Left lung (tissue), 10 donors: Measurements from ENCODE around the gene DENND1A. TPM values are rescaled to one million over a fixed set of nuclear protein-coding genes. Genes with fewer than 3 reads are reported as not detected.
A peak's percentile ranks its signal among the peaks of the same experiment; 100 is the strongest.

Source experiments
- ATAC-seq: fragments of 200-7000 bp; cut with Tn5 transposase; one replicate; pipeline ENCODE4 v1.9.1; 2020; ENCODE audit warnings: moderate library complexity
- DNase-seq, 4 donors: peaks; one replicate each; pipeline ENCODE4 v3.0.0-alpha.2; 2013 to 2020
- H3K27ac ChIP-seq, 2 donors: fragments of 200-600 bp; sonication (generic) in 1 of 2; one replicate each; pipeline versions ENCODE4 v1.5.0 to v1.8.0; 2020 to 2021
- H3K27me3 ChIP-seq, 2 donors: fragments of 200-600 bp; sonication (generic) in 1 of 2; one replicate each; pipeline versions ENCODE4 v1.5.0 to v1.8.0; 2020 to 2021
- H3K36me3 ChIP-seq, 2 donors: fragments of 200-600 bp; sonication (generic) in 1 of 2; one replicate each; pipeline versions ENCODE4 v1.5.0 to v1.8.0; 2020 to 2021
- H3K4me1 ChIP-seq, 2 donors: fragments of 200-600 bp; one replicate each; pipeline ENCODE4 v1.8.0; 2021
- H3K4me3 ChIP-seq, 2 donors: fragments of 200-600 bp; sonication (generic) in 1 of 2; one replicate each; pipeline versions ENCODE4 v1.5.0 to v1.8.0; 2020 to 2021; ENCODE audit warnings: mild to moderate bottlenecking in 1 of 2
- H3K9me3 ChIP-seq, 2 donors: fragments of 200-600 bp; sonication (generic) in 1 of 2; one replicate each; pipeline versions ENCODE4 v1.5.0 to v1.8.0; 2020 to 2021
- intact Hi-C, 2 donors: fragments of 100-400 bp; cut with DNase I; formaldehyde crosslinking; loops; one replicate each; pipeline versions ENCODE4 v1.11.2 to v1.14.2; 2022
- polyA plus RNA-seq, 6 donors: library from polyadenylated mRNA; unstranded; fragments of 120-200 nt; gene quantifications; one replicate each; pipeline ENCODE4 v1.2.1, GENCODE V29; 2013; ENCODE audit not compliant: insufficient read length in 6 of 6
- total RNA-seq, 2 donors: library from RNA; stranded (reverse); fragmentation: NEBNext Ultra II Directional; extraction: Animal tissue kit (Norgen Biotek cat#: 25700); gene quantifications; one replicate each; pipeline ENCODE4 v1.2.1, GENCODE V29; 2021
- TF ChIP-seq, protein P1 (sequence below), 2 donors: fragments of 200-600 bp; sonication (generic) in 1 of 2; IDR thresholded peaks; one replicate each; pipeline versions ENCODE4 v1.5.0 to v1.8.0; 2021; ENCODE audit warnings: antibody characterized with exemption in 2 of 2
- donor health status: DM: no; HTN: yes; CAD: no.
- donor health status: DM: no; HTN: no; CAD: no.

The DENND1A gene
- total and polyA plus RNA-seq, 8 donors: 8.3 to 23.2 (median 9.7) TPM

DNA sequence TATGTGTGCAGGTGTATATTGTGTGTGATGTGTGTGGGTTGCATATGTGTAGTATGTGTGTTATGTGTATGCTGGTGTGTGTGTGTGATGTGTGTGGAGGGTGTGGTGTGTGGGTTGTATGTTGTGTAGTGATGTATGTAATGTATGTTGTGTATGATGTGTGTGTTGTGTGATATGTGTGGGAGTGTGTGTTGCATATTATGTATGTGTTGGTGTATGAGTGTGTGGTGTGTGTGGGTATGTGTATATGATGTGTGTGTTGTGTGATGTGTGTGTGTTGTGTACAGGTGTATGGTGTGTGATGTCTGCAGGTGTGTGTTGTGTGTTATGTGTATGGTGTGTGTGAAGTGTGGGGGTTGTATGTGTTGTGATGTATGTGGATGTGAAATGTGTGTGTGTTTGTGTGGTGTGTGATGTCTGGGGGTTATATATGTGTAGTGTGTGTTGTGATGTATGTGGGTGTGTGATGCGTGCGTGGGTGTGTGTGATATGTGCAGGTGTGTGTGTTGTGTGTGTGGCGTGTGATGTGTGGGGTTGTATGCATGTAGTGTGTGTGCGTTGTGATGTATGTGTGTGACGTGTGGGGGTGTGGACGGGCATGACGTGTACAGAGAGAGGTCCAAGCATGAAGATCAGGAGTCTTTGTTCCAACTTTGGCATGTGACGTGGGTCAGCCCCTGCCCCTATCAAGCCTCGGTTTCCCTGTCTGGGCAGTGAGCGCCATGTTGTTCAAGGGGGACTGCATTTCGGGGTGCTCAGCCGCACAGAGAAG, 582.5 kb downstream of the DENND1A start:
- H3K4me1 ChIP-seq: no peaks in the 10 kb centered on the region
- ATAC-seq: no peak
- H3K36me3 ChIP-seq: no peaks in the 10 kb centered on the region
- H3K9me3 ChIP-seq: no peaks in the 10 kb centered on the region
- TF ChIP-seq, protein P1, sequence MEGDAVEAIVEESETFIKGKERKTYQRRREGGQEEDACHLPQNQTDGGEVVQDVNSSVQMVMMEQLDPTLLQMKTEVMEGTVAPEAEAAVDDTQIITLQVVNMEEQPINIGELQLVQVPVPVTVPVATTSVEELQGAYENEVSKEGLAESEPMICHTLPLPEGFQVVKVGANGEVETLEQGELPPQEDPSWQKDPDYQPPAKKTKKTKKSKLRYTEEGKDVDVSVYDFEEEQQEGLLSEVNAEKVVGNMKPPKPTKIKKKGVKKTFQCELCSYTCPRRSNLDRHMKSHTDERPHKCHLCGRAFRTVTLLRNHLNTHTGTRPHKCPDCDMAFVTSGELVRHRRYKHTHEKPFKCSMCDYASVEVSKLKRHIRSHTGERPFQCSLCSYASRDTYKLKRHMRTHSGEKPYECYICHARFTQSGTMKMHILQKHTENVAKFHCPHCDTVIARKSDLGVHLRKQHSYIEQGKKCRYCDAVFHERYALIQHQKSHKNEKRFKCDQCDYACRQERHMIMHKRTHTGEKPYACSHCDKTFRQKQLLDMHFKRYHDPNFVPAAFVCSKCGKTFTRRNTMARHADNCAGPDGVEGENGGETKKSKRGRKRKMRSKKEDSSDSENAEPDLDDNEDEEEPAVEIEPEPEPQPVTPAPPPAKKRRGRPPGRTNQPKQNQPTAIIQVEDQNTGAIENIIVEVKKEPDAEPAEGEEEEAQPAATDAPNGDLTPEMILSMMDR (IDR thresholded peaks at IDR 0.05): no peak
- H3K27ac ChIP-seq: no peak overlapping the region
- H3K27me3 ChIP-seq: peaks cover 0 to 24% of the 10 kb centered on the region in 2 donors
- no peak overlapping the region for H3K4me3 ChIP-seq
- intact Hi-C loops: no loop called here
- peak in 1 of 4 donors; percentile 28 for DNase-seq

DNA sequence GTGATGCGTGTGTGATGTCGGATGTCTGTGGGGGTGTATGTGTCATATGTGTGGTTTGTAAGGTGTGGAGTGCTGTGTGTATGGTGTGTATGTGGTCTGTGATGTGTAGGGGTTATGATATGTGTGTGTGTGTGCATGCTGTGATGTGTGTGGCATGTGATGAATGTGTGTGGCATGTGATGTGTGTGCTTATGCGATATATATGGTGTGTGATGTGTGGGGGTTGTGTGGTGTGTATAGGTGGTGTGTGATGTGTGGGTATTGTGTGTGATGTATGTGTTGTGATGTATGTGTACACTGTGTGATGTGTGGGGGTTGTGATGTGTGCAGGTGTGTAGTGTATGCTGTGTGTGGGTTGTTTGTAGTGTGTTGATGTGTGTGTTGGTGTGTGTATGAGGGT, 583.1 kb downstream of the DENND1A start:
- Histone ChIP-seq H3K4me3 (no peak overlapping the region), H3K27ac (no peak overlapping the region), H3K9me3 (no peaks in the 10 kb centered on the region), H3K36me3 (no peaks in the 10 kb centered on the region), H3K4me1 (no peaks in the 10 kb centered on the region), H3K27me3 (peaks cover 0 to 24% of the 10 kb centered on the region in 2 donors)
- intact Hi-C loops: no loop called here
- TF ChIP-seq, protein P1 (IDR thresholded peaks at IDR 0.05): no peak
- DNase-seq (no peak), ATAC-seq (no peak)

DNA sequence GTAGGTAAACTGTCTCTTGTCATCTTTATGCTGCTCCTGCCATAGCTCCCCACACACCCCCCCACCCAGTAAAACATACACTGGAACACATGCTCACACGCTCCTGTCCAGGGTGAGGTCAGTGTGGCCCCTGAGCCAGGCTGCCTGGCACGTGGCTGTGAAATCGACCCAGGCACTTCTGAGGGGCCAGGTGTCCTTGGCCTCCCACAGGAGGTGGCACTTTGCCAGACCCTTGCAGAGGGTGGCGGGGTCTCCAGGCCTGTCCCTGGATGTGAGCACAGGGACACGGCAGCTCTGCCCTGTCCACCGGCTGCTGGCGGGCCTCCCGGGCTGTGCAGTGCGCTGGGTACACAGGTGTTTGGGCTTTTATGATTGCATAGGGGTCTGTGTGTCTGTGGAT, 583.9 kb downstream of the DENND1A start:
- Histone ChIP-seq H3K9me3 (no peaks in the 10 kb centered on the region), H3K4me1 (no peaks in the 10 kb centered on the region), H3K27ac (no peak overlapping the region), H3K27me3 (peaks cover 0 to 16% of the 10 kb centered on the region in 2 donors), H3K36me3 (no peaks in the 10 kb centered on the region), H3K4me3 (no peak overlapping the region)
- TF ChIP-seq, protein P1 (IDR thresholded peaks at IDR 0.05): no peak
- ATAC-seq (no peak), DNase-seq (peak in 1 of 4 donors; percentile 70)
- intact Hi-C loops: no loop called here

DNA sequence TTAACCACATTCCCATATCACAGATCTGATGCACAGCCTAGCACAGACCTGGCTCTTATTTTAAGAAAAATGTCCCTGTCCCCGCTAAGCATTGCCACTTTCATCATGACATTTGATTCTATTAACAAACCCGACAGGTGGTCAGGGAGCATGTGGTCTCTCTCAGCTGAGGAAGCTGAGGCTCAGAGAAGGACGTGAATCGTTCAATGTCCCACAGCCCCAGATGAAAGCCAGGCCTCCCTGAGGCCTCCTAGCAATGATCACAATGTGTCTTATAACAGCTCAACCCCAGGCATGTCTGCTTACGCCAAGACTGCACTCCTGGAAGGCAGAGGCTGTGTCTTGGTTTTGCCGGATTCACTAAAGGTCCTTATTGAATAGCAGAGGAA, 584.4 kb downstream of the DENND1A start:
- Histone ChIP-seq H3K4me3 (no peak overlapping the region), H3K27ac (no peak overlapping the region), H3K27me3 (peaks cover 0 to 14% of the 10 kb centered on the region in 2 donors), H3K36me3 (no peaks in the 10 kb centered on the region), H3K9me3 (no peaks in the 10 kb centered on the region), H3K4me1 (peaks cover 0 to 3% of the 10 kb centered on the region in 2 donors)
- intact Hi-C loops: no loop called here
- TF ChIP-seq, protein P1 (IDR thresholded peaks at IDR 0.05): no peak
- no peak for ATAC-seq
- peak in 1 of 4 donors; percentile 6 for DNase-seq

DNA sequence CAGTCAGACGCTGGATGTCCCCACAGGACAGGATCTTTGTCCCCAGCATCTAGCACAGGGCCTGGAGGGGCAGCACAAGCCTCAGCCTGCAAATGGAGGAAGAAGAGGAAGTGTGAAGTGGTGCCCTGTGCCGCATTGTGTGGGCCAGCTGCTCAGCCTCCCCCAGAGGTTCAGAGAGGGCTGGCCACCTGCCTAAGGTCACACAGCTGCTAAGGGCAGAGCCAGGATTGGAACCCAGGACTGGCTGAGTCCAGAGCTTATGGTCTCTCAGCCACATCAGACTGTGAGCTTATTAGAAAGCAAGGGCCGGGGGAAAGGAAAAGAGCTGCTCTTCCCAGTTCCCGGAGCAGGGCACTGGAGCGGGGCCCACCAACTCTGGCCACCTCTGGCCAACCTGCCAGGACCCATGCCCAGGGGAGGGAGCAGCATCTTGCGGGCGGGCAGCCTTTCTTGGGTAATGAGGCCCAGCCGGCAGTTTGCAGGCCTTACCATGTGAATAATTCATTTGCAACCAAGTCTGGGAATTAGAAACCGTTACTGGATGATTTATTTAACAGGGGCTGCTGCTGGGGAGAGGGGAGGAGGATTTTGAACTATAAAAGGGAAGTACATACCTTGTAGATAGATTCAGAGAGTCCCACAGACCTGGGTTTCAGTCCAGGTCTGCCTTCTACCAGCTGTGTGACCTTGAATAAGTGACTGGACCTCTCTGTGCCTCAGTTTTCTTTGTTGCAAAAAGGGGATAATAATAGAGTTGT, 585.6 kb downstream of the DENND1A start:
- Histone ChIP-seq H3K9me3 (no peaks in the 10 kb centered on the region), H3K4me3 (no peak overlapping the region), H3K27ac (no peak overlapping the region), H3K36me3 (no peaks in the 10 kb centered on the region), H3K27me3 (peaks cover 0 to 22% of the 10 kb centered on the region in 2 donors), H3K4me1 (peaks cover 11 to 14% of the 10 kb centered on the region in 2 donors)
- intact Hi-C loops: no loop called here
- TF ChIP-seq, protein P1 (IDR thresholded peaks at IDR 0.05): no peak
- no peak for ATAC-seq
- DNase-seq: peak in 1 of 4 donors; percentile 74
